ENCODE results near the gene PLD4.

- no peak for TF ChIP-seq POLR2A (IDR thresholded peaks at IDR 0.05; ENCODE audit: low read length)
- TF ChIP-seq GATA1 (IDR thresholded peaks at IDR 0.05; ENCODE audit: low read depth, low read length), result no peak
Observed at GRCh38 chr14:104891664-104892530, 32.8 kb upstream of the PLD4 start.

Measured in erythroblast (primary cell).